HG03108 (cell line): Measurements from ENCODE around the gene ZCCHC7.
"Not testable (repeated sequence)": the region's sequence is repeated elsewhere in the genome, so short reads cannot be mapped to it uniquely, and the experiment has no call there.

ENCODE experiments used
- ATAC-seq: cut with Tn5 transposase; IDR thresholded peaks from one replicate; pipeline ENCODE4 v1.9.1; 2021; ENCODE audit warnings: moderate library complexity; ENCODE audit not compliant: unreplicated experiment

ZCCHC7 gene

DNA sequence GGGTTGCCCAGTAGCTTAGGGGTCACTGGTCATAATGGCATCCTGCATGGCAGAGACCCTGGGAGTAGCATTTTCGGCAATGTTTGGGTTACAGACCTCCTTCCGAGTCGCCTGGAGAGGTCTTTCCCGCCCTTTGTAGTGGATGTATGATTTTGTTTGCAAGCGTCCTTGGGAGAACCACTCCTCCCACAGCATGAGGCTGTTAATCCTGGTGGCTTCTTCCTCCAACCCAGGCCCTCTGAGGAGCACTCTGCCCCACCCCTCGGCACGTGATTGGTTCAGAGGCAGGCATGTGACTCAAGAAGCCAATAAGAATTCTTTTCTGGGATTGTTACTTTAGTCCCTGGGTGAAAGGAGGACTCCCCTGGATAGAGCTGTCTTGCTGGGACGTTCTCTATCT, 271.9 kb downstream of the ZCCHC7 start:
- no peak for ATAC-seq

DNA sequence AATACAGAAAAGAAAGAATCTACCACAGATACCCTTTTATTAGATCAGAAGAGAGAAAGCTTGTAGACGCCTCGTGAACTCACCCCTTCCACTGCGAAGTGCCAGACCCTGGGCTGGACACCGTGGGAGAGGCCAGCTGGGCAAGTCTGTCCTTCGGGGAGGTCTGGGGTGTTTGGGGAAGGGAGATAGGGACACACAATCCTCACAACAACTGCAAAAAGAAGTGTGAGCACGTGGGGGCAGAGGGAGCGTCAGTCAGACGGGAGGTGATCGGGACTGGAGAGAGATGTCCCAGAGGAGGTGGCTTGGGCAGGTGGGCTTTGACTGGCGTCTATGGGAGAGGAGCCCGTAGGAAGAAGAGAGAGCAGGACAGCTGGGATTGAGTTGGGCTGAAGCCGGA, 274.9 kb downstream of the ZCCHC7 start:
- ATAC-seq = no peak

- ATAC-seq = no peak
These were observed 275.3 kb downstream of the ZCCHC7 start for GRCh38 chr9:37395663-37396062.

DNA sequence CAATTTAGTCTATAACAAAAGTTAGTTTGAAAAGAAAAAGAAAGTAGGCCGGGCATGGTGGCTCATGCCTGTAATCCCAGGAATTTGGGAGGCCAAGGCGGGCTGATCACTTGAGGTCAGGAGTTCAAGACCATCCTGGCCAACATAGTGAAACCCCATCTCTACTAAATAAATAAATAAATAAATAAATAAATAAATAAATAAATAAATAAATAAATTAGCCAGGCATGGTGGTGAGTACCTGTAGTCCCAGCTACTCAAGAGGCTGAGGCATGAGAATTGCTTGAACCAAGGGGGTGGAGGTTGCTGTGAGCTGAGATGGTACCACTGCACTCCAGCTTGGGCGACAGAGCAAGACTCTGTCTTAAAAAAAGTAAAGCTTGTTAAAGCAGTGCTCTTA, 277.6 kb downstream of the ZCCHC7 start:
- not testable (repeated sequence) for ATAC-seq

DNA sequence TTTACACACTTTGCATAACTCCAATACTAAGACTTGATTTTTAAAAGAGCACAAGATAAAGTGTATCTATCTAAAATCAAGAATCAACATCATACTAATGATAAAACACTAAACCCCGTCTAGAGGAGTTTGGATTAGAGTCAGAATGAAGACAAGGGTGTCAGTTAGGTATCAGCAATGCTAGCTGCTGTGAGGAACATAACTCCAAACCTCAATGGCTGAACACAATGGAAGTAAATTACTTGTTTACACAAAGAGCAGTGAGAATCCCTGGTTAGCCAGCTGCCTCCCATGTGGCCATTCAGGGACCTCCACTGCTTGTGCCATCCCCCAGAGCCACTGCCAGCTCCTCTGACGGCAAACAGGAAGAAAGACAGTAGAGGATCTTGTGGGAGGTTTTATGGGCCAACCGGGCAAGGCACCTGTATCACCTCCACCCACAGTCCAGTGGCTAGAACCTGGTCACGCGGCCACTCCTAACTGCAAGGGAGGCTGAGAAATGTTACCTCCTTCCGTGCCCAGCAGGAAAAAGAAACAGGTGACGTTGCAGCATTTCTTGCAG, 278.2 kb downstream of the ZCCHC7 start:
- no peak for ATAC-seq

GRCh38 chr9:37399336-37399735, 279.0 kb downstream of the ZCCHC7 start:
- no peak for ATAC-seq

DNA sequence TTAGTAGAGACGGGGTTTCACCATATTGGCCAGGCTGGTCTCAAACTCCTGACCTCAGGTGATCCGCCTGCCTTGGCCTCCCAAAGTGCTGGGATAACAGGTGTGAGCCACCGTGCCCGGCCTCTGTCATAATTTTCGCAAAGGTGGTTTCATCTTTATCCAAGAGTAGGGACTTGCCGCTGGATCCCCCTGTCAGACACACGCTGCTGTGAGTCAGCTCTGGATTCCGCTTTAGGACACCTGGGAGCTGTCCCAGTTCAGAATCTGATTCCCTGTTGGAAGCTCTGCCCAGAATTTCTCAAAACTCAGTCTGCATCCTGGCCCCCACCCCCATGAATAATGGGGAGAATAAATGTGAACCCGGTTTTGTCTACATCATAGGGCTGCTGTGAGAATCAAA, 284.2 kb downstream of the ZCCHC7 start:
- ATAC-seq = no peak

DNA sequence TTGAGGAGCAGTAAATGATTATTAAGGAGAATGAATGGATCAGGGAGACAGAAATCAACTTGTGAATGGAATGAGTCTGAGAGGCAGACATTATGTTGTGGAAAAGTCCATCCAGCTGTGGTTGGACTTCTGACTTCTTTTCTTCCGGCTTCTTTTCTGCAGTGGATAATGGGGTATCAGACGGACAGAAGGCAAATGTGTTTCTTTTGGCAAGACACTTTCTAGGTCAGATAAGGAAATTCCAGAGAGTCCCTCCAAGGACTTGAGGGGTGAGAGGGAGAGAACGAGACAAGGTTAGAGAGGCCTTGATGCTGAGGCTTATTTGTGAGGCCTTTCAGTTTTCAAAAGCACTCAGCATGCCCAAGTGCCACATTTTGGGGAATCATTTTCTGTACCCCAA, 285.0 kb downstream of the ZCCHC7 start:
- no peak for ATAC-seq

DNA sequence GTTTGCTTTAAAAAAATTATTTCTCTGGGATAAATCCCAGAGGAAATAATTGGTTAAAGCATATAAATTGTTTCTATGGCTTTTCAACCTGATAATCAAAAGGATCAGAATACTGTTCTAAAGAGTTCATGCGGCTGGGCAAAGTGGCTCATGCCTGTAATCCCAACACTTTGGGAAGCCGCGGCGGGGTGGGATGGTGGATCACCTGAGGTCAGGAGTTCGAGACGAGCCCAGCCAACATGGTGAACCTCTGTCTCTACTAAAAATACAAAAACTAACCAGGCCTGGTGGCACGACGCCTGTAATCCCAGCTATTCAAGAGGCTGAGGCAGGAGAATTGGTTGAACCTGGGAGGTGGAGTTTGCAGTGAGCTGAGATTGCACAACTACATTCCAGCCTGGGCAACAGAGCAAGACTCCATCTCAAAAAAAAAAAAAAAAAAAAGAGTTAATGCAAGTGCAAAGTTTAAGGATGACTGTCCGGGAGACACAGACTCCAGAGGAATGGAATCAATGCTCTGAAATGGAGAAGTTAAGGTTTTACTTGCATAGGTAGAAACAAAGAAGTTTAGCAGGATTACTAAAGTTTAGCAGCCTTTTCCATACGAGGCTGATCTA, 285.5 kb downstream of the ZCCHC7 start:
- no peak for ATAC-seq

DNA sequence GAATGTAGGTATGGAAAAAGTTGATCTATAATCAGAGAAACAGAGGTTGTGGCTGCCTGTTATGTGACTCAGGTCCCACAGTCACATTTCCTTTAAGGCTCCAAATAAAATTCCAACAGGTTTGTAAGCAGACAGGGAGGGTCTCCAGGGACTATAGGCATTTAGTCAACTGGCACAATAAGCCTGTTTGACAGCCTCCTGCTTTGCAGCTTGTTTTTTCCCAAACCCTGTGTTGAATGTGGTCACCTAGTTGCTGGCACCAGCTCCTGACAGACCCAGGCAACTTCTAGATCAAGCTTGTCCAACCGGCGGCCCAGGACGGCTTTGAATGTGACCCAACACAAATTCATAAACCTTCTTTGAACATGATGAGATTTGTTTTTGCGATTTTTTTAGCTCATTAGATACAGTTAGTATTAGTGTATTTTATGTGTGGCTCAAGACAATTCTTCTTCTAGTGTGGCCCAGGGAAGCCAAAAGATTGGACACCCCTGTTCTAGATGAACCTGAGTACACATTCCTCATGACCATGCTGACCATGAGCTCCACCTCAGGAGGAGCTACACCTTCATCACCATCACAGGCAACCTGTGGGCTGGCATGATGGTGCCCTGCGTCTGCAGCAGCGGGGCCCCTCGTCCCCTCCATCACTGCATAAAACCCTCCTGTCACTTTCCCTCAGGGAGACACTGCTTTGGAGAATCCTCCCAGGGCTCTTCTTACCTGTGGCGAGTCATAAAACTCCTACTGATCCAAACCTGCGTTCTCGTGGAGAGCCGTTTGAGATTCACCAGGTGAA, 286.4 kb downstream of the ZCCHC7 start:
- ATAC-seq = no peak

DNA sequence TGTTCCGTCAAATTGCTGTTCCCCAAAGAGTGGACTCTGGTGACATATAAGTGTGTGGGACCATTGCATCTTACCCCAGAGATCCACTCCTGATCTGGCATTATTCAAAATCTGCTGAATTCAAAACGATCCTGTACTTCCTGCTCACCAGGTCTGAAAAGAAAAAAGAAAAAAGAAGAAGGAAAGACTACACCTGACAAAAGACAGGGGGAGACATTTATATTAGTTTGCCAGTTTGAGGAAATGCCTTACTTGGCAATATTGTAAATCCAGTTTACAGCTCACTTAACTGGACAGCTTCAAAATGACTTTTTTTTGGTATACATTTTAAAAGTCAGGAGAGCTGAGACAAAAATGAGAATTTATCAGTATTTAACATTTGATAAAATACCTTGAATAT, 287.1 kb downstream of the ZCCHC7 start:
- no peak for ATAC-seq
